Measurements from ENCODE around the gene ARHGAP30.
A peak's percentile ranks its signal among the peaks of the same experiment; 100 is the strongest.
"Not testable (repeated sequence)": the region's sequence is repeated elsewhere in the genome, so short reads cannot be mapped to it uniquely, and the experiment has no call there.

ARHGAP30 gene

GRCh38 chr1:161038523-161039153 is 31.1 kb downstream of the ARHGAP30 start, which contains the start of gene TSTD1:
TSS of gene TSTD1 (minus strand) at chr1:161038964. CDS start at chr1:161038889, 75 bp downstream.
- H3K4me3 ChIP-seq (ENCODE audit: low read depth, low read length) = peak within 1 kb of the TSS; percentile 63
- no peak for TF ChIP-seq CTCF (IDR thresholded peaks at IDR 0.05; ENCODE audit: borderline replicate concordance, insufficient read depth, low read depth, low read length)

DNA sequence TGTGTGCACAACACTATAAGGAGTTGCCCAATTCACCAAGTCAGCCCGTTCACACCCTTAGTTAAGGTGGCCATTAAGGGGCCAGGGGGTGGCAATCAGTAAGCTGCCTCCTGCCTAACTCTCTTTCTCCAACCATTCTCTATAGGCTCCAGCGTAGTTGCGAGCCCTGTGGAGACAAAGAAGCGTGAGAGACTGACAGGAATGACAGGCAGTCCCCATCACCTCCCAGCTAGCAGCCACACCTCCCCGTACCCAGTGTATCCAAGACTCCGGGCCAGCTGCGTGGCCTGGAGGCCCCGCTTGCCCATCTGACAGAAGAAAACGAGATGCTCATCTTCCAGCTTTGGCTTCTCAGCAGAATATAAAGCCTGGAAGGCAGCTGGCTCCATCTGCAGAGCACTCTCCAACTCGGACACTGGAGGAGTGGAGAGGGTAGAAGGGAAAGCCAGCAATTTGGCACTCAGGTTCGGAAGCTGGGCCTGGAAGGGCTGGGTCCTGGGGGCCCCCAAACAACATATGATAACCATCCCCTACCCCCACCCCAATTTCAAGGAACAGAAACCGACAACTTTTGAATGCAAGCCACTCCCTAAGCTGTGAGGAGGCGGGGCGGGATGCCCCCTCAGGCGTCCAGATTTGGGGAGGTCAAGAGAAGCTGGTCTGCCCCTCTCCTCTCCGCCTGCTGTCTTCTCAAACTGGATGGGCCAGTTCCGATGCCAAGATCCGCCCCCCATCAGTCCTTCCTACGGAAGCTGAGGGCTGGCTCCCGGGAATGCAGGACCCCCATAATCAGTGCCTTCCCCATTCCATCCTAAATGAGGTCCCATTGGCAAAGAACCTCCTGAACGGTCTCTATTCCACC is 31.8 kb downstream of the ARHGAP30 start:
- peak overlapping the region; percentile 63 for H3K4me3 ChIP-seq (ENCODE audit: low read depth, low read length)
- no peak for TF ChIP-seq CTCF (IDR thresholded peaks at IDR 0.05; ENCODE audit: borderline replicate concordance, insufficient read depth, low read depth, low read length)

DNA sequence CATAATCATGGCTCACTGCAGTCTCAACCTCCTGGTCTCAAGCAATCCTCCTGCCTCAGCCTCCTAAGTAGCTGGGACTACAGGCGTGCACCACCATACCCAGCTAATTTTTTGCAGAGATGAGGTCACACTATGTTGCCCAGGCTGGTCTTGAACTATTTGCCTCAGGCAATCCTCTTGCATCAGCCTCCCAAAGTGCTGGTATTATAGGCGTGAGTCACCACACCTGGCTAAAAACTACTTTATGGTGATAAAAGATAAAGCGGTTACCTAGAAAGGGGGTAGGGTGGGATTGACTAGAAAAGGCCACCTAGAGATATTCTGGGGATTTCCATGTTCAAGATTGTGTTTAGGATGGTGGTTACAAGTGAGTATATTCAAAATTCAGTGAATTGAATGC is 35.9 kb downstream of the ARHGAP30 start:
- no peak for TF ChIP-seq CTCF (IDR thresholded peaks at IDR 0.05; ENCODE audit: borderline replicate concordance, insufficient read depth, low read depth, low read length)

DNA sequence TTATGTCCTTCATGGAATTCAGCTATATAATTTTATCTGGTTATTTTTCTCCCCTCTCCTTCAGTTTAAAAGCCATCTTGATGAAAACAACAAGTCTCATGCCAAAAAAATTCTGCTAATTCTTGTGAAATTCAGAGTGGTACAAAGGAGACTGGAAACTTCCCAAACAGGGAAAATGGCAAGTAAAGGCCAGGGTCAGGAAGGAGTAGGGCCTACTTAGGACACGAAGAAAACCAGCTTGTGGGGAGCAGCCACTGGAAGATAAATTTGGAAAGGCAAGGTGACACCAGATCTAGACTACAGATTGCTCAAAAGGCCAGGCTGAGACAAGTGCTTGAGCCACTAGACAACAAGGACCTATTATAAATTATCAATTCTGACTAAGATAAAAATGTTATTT is 37.3 kb downstream of the ARHGAP30 start:
- no peak overlapping the region for H3K4me3 ChIP-seq (ENCODE audit: low read depth, low read length)
- no peak for TF ChIP-seq CTCF (IDR thresholded peaks at IDR 0.05; ENCODE audit: borderline replicate concordance, insufficient read depth, low read depth, low read length)

More for the DNA sequence above, 35.9 kb downstream of the ARHGAP30 start:
- H3K4me3 ChIP-seq (ENCODE audit: low read depth, low read length) = no peak overlapping the region

- TF ChIP-seq CTCF (IDR thresholded peaks at IDR 0.05; ENCODE audit: borderline replicate concordance, insufficient read depth, low read depth, low read length) = no peak
- H3K4me3 ChIP-seq (ENCODE audit: low read depth, low read length) = no peak overlapping the region
Measured at GRCh38 chr1:161031874-161032273, 37.8 kb downstream of the ARHGAP30 start.

- not testable (repeated sequence) for H3K4me3 ChIP-seq (ENCODE audit: low read depth, low read length)
Measured at GRCh38 chr1:161029466-161029865, 40.2 kb downstream of the ARHGAP30 start.

DNA sequence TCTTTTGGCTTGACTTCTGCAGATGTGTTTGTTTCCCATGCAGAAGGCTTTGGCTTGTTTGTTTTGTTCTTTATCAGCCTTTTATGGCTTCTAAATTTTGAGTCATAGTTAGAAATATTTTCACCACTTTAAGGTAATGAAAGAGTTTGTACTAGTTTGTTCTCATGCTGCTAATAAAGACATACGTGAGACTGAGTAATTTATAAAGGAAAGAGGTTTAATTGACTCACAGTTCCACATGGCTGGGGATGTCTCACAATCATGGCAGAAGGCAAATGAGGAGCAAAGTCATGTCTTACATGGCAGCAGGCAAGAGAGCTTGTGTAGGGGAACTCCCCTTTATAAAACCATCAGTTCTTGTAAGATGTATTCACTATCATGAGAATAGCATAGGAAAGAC is 42.7 kb downstream of the ARHGAP30 start:
- not testable (repeated sequence) for H3K4me3 ChIP-seq (ENCODE audit: low read depth, low read length)

GRCh38 chr1:161022432-161022831 is 47.3 kb downstream of the ARHGAP30 start:
- H3K4me3 ChIP-seq (ENCODE audit: low read depth, low read length) = not testable (repeated sequence)
